ENCODE results near the gene PPA2. TPM values are rescaled to one million over a fixed set of nuclear protein-coding genes. Genes with fewer than 3 reads are reported as not detected.
"Not testable (repeated sequence)": the region's sequence is repeated elsewhere in the genome, so short reads cannot be mapped to it uniquely, and the experiment has no call there.

PPA2 gene
- total RNA-seq (2014; rRNA removed; shearing (Covaris generic); ENCODE audit: low replicate concordance) = 110 and 132 TPM in 2 replicates

DNA sequence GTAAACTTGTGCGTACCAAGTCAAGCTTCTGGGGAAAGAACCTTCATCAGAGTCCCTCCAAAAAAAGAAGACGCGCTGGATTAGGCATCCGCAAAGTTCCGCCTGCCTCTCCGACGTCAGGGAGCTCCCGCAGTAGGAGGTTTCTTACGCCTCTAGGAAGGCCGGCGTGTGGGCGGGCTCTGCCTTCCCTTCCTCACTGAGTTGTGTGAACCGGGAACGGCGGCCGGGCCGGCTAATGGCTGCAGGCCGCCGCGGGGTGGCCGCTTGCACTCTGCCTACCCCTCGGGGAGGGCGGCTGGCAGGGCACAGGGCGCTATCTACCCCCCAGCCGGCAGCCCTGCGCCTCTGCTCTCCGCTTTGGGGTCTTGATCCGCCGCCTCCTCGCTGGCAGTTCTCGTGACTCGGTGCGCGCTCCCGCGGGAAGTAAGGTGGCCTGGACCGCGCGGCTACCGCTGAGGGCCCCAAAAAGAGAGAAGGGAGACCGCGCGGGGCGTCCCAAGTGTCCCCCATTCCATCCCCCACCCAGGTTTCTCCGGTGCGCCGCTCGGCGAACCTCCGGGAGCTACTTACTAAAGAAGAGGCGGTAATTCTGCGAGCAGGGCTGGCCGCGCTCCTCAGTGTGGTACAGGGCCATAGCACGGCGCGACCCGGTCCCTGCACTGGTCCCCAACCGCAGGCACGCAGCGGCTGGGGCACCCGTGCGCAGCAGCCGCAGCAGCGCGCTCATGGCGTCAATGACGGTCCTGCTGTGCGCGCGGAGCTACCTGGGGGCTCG, at the start of gene PPA2:
Gene PPA2 (minus strand): TSS at position 739 of the 775 bp plus-strand sequence. CDS start 12 bp downstream, at position 727.
- in situ Hi-C loops (cut with HindIII; ENCODE audit: low pct_unique_long_range_greater_than_20kb, low sequenced_read_pairs) = no loop called here
- DNase-seq (ENCODE audit: low read depth) = peak; percentile 85

DNA sequence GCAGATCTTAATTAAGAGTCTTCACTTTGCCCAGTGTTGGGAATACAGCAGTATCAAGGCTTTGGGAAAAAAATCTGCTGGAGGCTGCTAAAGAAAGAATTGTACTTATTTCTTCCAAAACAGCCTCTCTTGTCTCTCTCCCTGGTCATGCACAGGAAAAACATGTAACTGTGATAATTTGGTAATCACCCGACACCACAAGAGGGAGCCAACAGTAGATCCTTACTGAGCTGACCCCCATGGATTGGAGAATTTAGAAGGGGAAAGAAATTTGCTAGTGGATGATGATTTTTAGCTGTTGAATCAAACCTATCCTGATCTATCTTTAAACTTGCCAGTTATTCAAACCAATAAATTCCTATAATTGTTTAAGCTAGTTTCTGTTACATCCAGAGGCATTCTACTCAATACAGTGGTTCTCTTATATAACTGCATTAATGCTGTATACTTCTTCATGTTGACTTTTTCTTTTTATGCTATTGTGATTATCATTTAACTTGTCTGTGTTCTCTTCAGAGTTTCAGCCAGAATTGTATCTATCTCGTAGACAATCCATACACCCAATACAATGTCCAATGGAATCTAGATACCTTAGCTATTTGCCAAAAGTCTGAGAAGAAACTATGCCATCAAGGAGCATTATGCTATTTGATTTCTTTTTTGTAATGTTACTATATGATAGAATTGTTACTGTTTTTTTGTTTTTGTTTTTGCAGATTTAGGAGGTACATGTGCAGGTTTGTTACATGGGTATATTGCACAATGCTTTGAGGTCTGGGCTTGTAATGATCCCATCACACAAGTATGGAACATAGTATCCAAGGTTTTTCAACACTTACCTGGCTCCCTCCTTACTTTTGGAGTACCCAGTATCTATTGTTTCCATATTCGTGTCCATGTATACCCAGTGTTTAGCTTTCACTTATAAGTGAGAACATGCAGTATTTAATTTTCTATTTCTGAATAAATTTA, 47.2 kb upstream of the PPA2 start:
- in situ Hi-C loops (cut with HindIII; ENCODE audit: low pct_unique_long_range_greater_than_20kb, low sequenced_read_pairs) = no loop called here
- DNase-seq (ENCODE audit: low read depth) = peak; percentile 51

DNA sequence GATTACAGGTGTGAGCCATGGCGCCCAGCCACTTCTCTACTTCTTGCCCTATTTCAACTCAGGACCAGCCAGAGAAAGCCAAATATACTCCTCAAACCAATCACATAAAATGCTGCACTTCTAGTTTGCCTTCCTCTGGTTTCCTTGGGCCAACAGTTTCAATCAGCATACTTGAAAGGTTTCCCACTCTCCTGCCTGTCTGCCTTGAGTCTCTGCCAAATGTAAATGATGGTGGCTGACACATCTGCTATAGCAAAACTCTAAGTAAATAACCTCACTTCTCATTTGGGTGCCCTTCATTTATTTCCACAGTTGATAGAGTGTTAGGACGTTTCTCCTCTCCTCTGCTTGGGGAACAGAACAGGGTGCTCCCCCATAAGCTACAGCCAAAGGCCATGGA, 36.4 kb upstream of the PPA2 start:
- in situ Hi-C loops (cut with HindIII; ENCODE audit: low pct_unique_long_range_greater_than_20kb, low sequenced_read_pairs) = no loop called here
- no peak for DNase-seq (ENCODE audit: low read depth)

DNA sequence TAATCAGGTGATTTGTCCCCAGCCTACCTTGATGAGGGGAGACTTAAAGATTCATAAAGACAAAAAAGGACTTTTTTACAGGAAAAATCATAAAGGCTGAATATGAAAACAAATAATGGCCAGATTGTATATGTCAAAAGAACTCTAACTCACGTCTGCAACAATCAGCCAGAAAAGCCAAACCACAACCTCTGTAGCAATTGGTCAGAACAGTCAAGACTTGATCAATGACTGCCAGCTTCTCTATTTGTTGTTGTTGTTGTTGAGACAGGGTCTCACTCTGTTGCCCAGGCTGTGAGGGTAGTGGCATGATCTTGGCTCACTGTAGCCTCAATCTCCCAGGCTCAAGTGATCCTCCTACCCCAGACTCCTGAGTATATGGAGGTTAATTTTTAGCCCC, 35.9 kb upstream of the PPA2 start:
- in situ Hi-C loops (cut with HindIII; ENCODE audit: low pct_unique_long_range_greater_than_20kb, low sequenced_read_pairs) = no loop called here
- no peak for DNase-seq (ENCODE audit: low read depth)

DNA sequence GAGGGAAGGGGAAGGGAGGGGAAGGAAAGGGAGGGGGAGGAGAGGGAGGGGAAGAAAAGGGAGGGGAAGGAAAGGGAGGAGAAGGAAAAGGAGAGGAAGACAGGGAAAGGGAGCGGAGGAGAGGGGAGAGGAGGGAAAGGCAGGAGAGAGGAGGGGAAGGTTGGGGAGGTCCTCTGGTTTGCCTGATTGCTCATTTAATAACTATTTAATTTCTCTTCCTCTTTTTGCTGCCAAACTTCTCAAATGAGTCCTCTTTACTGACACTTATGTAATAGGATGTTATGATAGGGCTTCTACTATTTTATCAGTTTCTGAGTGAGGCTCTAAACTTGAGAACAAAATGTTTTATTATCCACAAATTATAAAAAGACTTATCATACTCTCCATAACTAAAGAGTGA, 35.4 kb upstream of the PPA2 start:
- in situ Hi-C loops (cut with HindIII; ENCODE audit: low pct_unique_long_range_greater_than_20kb, low sequenced_read_pairs) = no loop called here
- DNase-seq (ENCODE audit: low read depth) = no peak

DNA sequence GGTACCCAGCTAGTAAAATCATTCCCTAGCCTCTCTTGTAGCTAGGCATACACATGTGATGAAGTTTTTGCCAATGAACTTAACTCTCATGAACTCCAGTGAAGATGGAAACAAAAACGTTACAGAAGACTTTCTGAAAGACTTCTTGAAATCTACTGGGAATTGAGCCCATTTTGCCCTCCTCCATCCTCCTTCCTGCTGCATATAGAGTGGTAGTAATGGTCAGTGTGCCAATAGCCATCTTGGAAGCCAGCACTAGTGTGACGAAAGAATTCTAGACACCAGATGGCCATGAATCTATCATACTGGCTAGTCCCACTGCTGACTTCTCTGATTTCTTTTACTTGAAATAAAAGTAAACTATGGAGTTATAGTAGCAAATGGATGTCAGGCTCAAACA, 30.9 kb upstream of the PPA2 start:
- in situ Hi-C loops (cut with HindIII; ENCODE audit: low pct_unique_long_range_greater_than_20kb, low sequenced_read_pairs) = no loop called here
- DNase-seq (ENCODE audit: low read depth) = no peak

DNA sequence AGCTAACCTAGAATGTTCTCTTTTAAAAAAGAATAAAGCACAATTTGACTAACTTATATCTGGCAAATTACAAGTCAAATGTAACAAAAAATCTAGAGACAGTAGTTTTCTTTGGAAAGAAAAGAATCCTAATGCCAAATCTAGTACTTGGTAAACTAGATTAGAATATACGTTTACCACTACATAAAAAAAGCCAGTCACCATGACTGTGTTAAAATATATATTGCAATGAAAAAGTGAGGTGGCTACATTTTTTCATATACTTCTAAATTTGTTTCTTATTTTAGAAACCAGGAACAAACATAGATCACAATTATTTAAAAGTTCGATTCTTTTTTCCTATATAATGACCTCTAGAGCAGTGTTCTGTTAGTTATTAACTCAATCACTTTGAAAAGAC, 29.6 kb upstream of the PPA2 start:
- no peak for DNase-seq (ENCODE audit: low read depth)
- in situ Hi-C loops (cut with HindIII; ENCODE audit: low pct_unique_long_range_greater_than_20kb, low sequenced_read_pairs) = no loop called here

DNA sequence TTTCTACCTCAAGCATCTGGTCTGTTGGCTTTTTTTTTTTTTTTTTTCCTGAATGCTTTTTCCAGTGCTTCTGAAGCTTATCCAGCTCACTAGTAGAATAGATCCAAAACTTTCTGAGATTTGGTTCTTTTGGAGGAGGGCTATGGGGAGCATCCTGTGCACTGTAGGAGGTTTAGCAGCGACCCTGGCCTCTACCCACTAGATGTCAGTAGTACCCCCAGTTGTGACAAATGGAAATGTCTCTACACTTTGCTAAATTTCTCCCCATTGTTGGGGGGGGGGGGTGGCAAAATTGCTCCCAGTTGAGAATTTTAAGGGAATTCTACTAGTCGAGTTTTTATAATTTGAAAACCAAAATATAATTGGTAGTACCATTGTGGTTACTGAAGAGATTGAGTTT, 23.0 kb upstream of the PPA2 start:
- in situ Hi-C loops (cut with HindIII; ENCODE audit: low pct_unique_long_range_greater_than_20kb, low sequenced_read_pairs) = no loop called here
- no peak for DNase-seq (ENCODE audit: low read depth)

DNA sequence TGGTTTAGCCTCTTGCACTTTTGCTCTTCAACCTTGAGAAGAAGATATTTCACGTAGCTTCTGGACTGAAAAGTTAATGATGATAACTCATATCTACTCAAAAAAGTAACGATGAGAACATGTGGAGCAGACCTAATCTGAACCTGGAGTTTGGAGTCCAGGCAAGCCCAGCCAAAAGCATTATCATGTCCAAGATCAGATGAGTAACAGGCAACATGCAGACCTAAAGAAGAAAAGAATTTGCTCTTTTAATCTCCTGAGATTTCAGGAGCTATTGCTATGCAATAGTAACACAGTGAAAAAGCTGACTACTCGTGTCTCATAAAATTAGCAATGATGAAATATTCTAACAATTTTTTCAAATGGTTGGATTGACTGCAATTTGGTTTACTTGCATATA, 21.8 kb upstream of the PPA2 start:
- in situ Hi-C loops (cut with HindIII; ENCODE audit: low pct_unique_long_range_greater_than_20kb, low sequenced_read_pairs) = no loop called here
- no peak for DNase-seq (ENCODE audit: low read depth)

DNA sequence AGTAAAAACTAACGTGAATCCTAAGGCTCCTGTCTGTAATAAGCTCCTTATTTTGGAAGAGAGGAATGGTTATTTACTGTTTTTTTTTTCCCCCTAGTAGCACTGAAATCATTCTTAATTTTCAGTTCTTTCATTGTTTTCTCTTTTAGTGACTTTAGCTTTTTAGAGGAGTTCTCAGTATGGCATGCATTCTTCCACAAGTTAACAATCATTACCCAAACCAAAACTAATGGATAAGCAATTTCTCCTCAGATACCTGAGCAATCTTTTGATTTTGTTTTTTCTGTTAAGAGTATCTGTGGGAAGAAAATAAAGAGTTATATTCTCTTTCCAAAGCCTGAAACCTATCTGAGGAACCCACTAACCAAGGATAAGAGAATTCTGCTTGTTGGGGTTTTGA, 16.7 kb upstream of the PPA2 start:
- no peak for DNase-seq (ENCODE audit: low read depth)
- in situ Hi-C loops (cut with HindIII; ENCODE audit: low pct_unique_long_range_greater_than_20kb, low sequenced_read_pairs) = no loop called here

DNA sequence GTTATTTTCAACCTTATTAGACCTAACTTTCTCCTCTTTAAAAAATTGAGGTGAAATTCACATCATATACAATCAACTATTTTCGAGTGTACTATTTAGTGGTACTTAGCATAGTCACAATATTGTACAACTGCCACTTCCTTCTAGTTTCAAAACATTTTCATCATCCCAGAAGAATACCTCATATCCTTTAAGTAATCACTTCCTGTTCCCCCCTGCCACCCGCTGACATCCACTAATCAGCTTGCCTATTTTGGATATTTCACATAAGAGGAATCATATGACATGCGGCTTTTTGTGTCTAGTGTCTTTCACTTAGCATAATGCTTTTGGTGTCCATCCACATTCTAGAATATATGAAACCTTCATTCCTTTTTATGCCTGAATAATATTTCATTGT, 10.0 kb upstream of the PPA2 start:
- in situ Hi-C loops (cut with HindIII; ENCODE audit: low pct_unique_long_range_greater_than_20kb, low sequenced_read_pairs) = no loop called here
- no peak for DNase-seq (ENCODE audit: low read depth)

DNA sequence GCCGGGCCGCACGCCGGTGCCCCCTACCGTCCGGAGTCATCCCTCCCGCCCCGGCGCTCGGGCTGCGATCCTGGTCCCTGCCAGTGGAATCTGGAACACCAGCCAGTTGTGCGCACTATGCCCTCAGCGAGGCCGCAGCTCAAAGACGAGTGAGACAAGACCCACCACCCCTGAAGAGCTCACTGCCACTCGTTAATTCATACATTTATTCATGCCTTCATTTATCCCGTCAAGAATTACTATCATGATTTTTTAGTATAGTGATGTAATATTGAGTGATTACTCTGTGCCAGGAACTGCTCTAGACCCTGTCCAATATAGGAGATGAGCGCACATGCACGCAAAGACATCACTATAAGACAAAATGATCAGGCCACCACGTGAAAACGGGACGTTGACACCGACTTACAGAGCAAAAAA, 247 bp upstream of the PPA2 start:
- no peak for DNase-seq (ENCODE audit: low read depth)
- in situ Hi-C loops (cut with HindIII; ENCODE audit: low pct_unique_long_range_greater_than_20kb, low sequenced_read_pairs) = no loop called here

DNA sequence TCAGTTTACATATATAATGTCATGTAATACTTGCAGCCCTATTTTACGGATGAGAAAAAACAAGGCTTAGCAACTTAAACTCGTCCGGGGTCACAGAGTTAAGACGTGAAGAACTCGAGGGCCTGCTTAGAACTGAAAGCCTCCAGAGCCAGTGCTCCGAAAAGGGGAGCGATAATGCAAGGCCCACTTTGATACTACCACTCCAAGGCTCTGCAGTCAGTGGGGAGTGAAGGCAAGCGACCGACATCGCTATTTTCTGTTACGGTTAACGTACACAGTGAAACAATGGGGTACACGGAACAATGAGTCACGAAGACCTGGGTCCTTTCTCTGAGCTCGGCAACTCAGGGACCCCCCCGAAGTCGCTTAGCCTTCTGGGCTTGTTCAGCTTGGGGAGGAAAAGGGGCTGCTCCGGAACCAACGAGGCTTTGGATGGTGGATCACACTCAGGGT, 965 bp downstream of the PPA2 start:
- no peak for DNase-seq (ENCODE audit: low read depth)
- in situ Hi-C loops (cut with HindIII; ENCODE audit: low pct_unique_long_range_greater_than_20kb, low sequenced_read_pairs) = no loop called here

DNA sequence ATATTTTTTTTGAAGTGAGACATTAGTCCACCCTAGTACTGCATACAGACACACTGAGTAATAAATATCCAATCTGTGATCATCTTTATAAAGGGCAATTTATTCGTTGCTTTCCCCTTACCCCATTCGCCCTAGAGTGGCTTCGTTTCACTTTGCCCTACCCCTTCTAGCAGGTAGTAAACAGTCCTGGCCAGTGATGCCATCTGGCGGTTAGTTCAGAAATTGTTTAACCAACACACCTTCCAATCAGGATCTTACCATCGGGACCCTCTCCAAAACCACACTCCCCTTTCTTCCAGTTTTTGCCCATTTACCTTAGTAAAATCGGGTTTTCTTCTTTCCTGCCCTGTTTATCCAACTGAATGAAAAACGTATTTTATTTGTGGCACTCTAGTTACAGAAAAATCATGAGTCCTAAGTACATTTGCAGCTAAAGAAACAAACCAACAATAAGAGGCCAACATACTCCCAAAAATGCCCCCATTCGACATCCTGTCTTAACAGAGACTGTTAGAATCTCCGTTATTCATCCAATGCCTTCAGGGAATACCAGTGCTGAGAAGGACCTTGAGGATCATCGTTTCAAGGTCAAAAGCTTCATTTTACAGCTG, 2.2 kb downstream of the PPA2 start:
- in situ Hi-C loops (cut with HindIII; ENCODE audit: low pct_unique_long_range_greater_than_20kb, low sequenced_read_pairs) = no loop called here
- DNase-seq (ENCODE audit: low read depth) = peak; percentile 59

DNA sequence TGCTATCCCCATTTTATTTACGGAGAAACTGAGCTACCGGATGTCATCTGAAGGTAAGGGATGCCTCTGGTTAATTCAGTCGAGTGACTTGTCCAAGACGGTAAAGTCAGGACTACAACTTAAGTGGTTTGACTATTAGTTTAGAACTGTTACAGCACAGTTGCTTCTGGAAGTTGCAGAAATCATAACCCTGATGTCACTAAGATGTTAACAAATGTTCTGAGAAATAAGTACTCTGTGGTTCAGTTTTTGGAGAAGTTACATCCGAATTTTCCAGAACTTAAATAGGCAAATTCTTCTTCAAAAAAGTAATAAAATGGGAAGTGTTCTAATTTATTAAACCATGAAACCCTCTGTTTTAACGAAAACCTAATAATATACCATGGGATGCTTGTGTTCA, 3.1 kb downstream of the PPA2 start:
- in situ Hi-C loops (cut with HindIII; ENCODE audit: low pct_unique_long_range_greater_than_20kb, low sequenced_read_pairs) = no loop called here
- no peak for DNase-seq (ENCODE audit: low read depth)

DNA sequence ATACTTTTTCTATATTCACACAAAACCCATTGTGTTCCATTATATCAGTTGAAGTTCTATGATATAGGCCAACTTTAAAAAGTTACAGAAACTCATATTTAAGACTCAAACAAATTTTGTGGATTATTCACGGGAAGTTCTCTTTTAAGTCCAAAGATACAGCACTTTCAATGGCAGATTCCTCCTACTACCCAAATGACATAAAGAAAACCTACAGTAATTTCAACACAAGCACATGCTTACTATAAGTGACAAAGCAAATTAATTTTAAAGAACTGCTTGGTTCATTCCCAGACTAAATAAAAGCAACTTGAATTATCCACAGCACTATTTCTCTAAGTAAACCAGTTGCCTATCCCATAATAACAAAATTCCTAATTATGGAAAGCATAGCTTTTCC, 4.1 kb downstream of the PPA2 start:
- in situ Hi-C loops (cut with HindIII; ENCODE audit: low pct_unique_long_range_greater_than_20kb, low sequenced_read_pairs) = no loop called here
- no peak for DNase-seq (ENCODE audit: low read depth)

DNA sequence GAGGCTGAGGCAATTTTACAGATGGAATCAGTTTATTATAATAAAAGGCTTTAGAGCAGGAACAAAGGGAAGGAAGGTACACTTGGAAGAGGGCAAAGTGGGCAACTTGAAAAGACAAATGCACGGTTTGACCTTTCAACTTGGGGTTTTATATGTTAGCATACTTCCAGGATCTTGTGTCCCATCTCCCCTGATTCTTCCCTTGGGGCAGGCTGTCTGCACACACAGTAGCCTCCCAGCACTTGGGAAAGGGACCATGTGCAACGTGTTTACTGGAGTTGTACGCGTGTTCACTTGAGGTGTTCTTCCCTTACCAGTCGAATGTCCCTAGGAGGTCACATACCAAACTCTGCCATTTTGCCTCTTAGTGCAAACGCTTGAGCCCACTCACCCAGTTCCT, 7.3 kb downstream of the PPA2 start:
- in situ Hi-C loops (cut with HindIII; ENCODE audit: low pct_unique_long_range_greater_than_20kb, low sequenced_read_pairs) = no loop called here
- no peak for DNase-seq (ENCODE audit: low read depth)

DNA sequence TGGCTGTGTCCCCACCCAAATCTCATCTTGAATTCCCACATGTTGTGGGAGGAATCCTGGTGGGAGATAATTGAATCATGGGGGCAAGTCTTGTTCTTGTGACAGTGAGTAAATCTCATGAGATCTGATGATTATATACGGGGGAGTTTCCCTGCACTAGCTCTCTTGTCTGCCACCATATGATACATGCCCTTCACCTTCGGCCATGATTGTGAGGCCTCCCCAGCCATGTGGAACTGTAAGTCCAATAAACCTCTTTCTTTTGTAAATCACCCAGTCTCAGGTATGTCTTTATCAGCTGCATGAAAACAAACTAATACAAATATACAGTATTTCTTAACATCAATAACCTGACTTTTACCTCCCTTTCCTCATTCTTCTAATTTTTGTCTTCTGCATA, 9.3 kb downstream of the PPA2 start:
- DNase-seq (ENCODE audit: low read depth); in situ Hi-C loops (cut with HindIII; ENCODE audit: low pct_unique_long_range_greater_than_20kb, low sequenced_read_pairs): not testable (repeated sequence)

DNA sequence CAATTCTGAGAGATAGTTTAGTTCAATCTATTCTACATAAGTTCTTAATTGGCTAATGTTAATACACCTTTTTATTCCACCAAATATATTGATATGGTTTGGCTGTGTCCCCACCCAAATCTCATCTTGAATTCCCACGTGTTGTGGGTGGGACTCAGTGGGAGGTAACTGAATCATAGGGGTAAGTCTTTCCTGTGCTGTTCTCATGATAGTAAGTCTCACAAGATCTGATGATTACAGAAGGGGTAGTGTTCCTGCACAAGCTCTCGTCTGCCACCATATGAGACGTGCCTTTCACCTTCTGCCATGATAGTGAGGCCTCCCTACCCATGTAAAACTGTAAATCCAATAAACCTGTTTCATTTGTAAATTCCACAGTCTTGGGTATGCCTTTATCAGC, 11.3 kb downstream of the PPA2 start:
- in situ Hi-C loops (cut with HindIII; ENCODE audit: low pct_unique_long_range_greater_than_20kb, low sequenced_read_pairs) = no loop called here
- DNase-seq (ENCODE audit: low read depth) = no peak
